Hepatocyte (in vitro differentiated cells): ENCODE results near the gene STYK1.

Experiments used
- EZH2 ChIP-seq: fragments of 200-600 bp; sonication (generic); IDR thresholded peaks from 2 replicates; pipeline ENCODE4 v1.6.1; 2016; ENCODE audit warnings: antibody characterized with exemption, mild to moderate bottlenecking, borderline replicate concordance
- TF ChIP-seq, protein P1 (sequence below): fragments of 200-600 bp; sonication (generic); IDR thresholded peaks from 2 replicates; pipeline ENCODE4 v1.5.1; 2016; ENCODE audit warnings: antibody characterized with exemption, mild to moderate bottlenecking; ENCODE audit not compliant: poor library complexity

GRCh38 chr12:10638728-10639127 is 35.1 kb downstream of the STYK1 start:
- TF ChIP-seq, protein P1, sequence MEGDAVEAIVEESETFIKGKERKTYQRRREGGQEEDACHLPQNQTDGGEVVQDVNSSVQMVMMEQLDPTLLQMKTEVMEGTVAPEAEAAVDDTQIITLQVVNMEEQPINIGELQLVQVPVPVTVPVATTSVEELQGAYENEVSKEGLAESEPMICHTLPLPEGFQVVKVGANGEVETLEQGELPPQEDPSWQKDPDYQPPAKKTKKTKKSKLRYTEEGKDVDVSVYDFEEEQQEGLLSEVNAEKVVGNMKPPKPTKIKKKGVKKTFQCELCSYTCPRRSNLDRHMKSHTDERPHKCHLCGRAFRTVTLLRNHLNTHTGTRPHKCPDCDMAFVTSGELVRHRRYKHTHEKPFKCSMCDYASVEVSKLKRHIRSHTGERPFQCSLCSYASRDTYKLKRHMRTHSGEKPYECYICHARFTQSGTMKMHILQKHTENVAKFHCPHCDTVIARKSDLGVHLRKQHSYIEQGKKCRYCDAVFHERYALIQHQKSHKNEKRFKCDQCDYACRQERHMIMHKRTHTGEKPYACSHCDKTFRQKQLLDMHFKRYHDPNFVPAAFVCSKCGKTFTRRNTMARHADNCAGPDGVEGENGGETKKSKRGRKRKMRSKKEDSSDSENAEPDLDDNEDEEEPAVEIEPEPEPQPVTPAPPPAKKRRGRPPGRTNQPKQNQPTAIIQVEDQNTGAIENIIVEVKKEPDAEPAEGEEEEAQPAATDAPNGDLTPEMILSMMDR: no peak
- no peak for TF ChIP-seq EZH2
